K562 treated with DMSO at 1 percent for 48 hours (cell line): Measurements from ENCODE around the gene PRRG1. TPM values are rescaled to one million over a fixed set of nuclear protein-coding genes. Genes with fewer than 3 reads are reported as not detected.

Experiments
- total RNA-seq: library from RNA; unstranded; fragments of 300-600 nt; gene quantifications from 2 replicates; pipeline ENCODE4 v1.2.3, GENCODE V29; 2022; ENCODE audit warnings: low replicate concordance; ENCODE audit errors: extremely low read depth

Gene PRRG1
- not detected in 2 replicates for total RNA-seq

DNA sequence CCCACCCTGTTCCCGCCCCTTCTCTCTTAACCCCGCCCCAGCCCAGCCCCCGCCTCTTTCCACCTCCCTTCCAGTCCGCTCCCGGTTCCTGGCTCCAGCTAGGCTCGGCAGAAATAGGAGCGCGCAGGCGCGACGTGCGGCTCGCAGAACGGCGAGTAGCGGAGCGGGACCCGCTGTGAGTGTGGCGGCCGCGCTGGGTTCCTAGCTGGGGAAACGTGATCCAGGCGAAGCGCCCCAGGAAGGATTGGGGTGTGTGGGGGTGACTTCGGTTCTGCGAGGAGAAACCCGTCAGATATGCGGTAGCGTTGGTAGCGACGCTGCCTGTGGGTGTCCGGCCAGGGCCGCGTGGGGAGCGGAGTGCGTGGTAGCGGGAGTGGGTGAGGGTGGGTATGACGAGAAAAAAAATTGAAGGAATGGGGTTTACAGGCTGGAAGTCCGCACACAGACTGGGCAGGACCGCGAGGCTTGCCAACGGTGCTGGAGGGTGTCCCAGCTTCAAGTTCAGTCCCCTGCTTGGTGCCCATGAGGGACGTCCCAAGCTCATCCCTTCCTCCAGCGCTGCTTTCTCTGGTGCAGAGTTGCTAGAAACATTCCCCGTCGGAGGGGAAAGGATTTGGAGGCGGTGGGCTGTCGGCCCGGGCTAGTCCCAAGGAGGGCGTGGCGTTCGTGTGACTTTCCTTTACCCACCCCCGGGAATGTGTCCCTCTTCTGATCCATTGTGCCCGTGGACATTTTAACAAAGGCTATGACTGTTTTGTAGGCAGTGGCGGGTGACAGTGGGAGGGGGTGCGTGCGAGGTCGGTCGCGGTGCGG lies at the start of gene PRRG1:
TSS of gene PRRG1 (plus strand) at position 144 of the 813 bp plus-strand sequence. CDS start 56,886 bp downstream, outside the sequence.

Other genes starting within 250 kb of the PRRG1 start
- gene LANCL3, start 222.3 kb downstream of the PRRG1 start, total RNA-seq, result not detected in 2 replicates